HG02571 (cell line): ENCODE measurements around the gene EDIL3.

Experiments
- ATAC-seq: cut with Tn5 transposase; IDR thresholded peaks from one replicate; pipeline ENCODE4 v1.9.1; 2021; ENCODE audit warnings: mild to moderate bottlenecking, moderate library complexity; ENCODE audit not compliant: unreplicated experiment

Gene EDIL3

GRCh38 chr5:83919071-83920041 is 465.3 kb downstream of the EDIL3 start:
- no peak for ATAC-seq

GRCh38 chr5:83917261-83917908 is 467.3 kb downstream of the EDIL3 start:
- no peak for ATAC-seq

- ATAC-seq, result no peak
These were observed 469.8 kb downstream of the EDIL3 start for GRCh38 chr5:83914662-83915418.

- ATAC-seq, result no peak
These were observed 470.5 kb downstream of the EDIL3 start for GRCh38 chr5:83914199-83914598.

- ATAC-seq, result no peak
These were observed 471.1 kb downstream of the EDIL3 start for GRCh38 chr5:83913593-83913992.

- ATAC-seq, result no peak
These were observed 473.2 kb downstream of the EDIL3 start for GRCh38 chr5:83911367-83911919.

GRCh38 chr5:83900306-83900705 is 484.4 kb downstream of the EDIL3 start:
- ATAC-seq, result no peak

- no peak for ATAC-seq
These were observed 485.2 kb downstream of the EDIL3 start for GRCh38 chr5:83899326-83899970.

- no peak for ATAC-seq
These were observed 488.8 kb downstream of the EDIL3 start for GRCh38 chr5:83895860-83896259.

GRCh38 chr5:83891261-83891660 is 493.4 kb downstream of the EDIL3 start:
- ATAC-seq, result no peak
